T-helper 1 cell treated with Interleukin-12 subunit alpha and Interleukin-12 subunit beta and Interleukin-4 antibody, amounts not matched to agents 30 ng/mL and 1 ng/mL, for 36 hours (primary cell): ENCODE results near the gene AP3D1. TPM values are rescaled to one million over a fixed set of nuclear protein-coding genes. Genes with fewer than 3 reads are reported as not detected.

Source experiments
- intact Hi-C: fragments of 100-400 bp; cut with micrococcal nuclease; formaldehyde crosslinking; loops from one replicate; pipeline ENCODE4 v1.15.1; 2024
- total RNA-seq: library from RNA; stranded (reverse); gene quantifications from 2 replicates; pipeline ENCODE4 v1.2.3, GENCODE V29; 2022

AP3D1 gene
- total RNA-seq, 1 donor from 2014 or later = 139 TPM

GRCh38 chr19:2113439-2114211, 37.7 kb downstream of the AP3D1 start:
- intact Hi-C loops = no loop called here

- intact Hi-C loops = no loop called here
Measured at GRCh38 chr19:2112516-2113320, 38.6 kb downstream of the AP3D1 start.

GRCh38 chr19:2111886-2112285, 39.5 kb downstream of the AP3D1 start:
- intact Hi-C loops = no loop called here

DNA sequence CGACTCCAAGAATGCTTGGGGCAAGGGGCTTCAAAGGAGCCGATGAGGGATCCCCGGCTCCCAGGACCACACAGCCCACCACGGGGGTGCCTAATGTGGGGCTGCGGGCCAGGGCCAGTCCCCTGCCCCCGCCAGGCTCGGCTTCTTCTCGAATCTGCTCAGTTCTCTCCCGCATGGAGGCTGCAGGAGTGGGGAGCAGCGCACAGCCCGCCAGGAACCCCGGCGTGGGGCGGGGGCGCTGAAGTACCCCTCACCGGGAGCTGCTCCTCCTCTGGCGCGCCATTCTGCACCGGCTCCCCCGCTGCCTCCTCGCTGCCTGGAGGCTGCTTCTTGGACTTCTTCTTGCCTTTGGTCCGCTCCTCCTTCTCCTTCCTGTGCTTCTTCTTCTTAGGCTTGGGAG, 39.9 kb downstream of the AP3D1 start:
- intact Hi-C loops = no loop called here

GRCh38 chr19:2110822-2111221, 40.5 kb downstream of the AP3D1 start:
- intact Hi-C loops = no loop called here

DNA sequence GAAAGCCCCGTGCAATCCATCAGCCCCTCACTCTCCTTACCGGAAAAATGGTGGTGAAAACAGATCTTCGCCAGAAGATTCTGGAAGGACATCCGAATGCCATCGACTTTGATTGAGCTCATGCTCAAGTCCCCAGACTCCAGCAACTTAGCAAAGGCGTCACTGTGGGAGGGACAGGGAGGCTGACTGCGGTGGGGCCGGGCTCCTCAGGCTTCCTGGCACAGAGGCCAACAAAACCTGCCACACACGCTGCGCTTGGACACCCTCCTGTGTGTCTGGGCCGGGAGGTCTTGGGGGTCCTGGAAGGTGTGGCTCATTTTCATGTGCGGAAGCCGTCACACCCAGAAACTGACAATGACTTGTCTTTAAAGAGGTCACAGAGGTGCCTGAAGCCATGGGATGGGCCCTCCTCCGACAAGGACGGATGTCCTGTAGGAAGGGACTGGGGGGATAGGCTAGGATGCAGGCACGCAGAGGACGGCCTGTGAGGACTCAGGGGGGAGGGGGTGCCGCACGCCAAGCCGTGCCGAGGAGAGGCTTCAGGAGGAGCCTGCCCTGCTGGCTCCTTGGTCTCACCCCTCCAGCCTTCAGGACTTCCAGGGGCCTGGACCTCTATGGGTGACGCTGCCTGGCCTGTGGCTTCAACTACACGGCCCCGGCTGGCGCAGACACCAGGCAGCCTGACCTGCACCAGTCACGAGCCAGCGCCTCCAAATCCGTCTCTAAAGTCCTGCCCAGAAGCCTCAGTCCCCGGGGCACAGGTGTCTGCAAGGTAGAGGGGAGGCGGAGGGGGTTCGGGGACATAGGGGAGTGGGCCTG, 42.1 kb downstream of the AP3D1 start:
- intact Hi-C loops = no loop called here

DNA sequence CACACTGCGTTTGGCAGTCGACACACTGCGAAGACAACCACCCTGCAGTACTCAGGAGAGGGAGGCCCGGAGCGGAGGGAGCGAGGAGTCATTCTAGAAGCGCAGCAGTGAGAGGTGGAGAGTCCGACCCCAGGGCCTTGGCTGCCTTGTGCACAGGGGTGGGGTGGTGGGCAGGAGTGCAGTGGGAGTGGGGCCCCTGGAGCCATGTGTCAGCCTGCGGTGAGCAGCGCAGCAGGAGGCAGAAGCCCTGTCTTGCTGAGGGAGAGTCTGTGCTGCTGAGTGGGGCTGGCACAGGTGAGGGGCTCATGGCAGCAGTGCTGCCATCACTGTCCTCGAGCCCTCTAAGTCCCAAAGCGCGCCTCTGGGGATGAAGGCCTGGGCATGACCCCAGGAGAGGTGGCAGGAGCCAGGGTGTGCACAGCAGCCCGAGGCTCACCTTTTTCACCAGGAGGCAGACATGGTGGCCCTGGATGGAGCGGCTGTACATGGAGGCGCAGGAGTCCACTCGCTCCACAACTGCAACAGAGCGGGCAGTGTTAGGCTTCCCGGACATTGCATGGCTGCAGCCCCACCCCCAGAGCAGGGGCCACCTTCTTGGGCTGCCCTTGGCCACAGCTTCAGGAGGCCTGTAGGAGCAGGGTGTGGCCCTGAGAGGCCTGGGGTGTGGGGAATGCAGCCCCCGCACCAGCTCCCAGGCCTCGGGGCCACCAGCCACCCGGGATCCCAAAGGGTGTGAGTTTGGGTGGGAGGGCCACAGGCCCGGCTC, 42.9 kb downstream of the AP3D1 start:
- intact Hi-C loops = no loop called here

GRCh38 chr19:2103045-2103707, 48.2 kb downstream of the AP3D1 start:
- intact Hi-C loops = no loop called here

DNA sequence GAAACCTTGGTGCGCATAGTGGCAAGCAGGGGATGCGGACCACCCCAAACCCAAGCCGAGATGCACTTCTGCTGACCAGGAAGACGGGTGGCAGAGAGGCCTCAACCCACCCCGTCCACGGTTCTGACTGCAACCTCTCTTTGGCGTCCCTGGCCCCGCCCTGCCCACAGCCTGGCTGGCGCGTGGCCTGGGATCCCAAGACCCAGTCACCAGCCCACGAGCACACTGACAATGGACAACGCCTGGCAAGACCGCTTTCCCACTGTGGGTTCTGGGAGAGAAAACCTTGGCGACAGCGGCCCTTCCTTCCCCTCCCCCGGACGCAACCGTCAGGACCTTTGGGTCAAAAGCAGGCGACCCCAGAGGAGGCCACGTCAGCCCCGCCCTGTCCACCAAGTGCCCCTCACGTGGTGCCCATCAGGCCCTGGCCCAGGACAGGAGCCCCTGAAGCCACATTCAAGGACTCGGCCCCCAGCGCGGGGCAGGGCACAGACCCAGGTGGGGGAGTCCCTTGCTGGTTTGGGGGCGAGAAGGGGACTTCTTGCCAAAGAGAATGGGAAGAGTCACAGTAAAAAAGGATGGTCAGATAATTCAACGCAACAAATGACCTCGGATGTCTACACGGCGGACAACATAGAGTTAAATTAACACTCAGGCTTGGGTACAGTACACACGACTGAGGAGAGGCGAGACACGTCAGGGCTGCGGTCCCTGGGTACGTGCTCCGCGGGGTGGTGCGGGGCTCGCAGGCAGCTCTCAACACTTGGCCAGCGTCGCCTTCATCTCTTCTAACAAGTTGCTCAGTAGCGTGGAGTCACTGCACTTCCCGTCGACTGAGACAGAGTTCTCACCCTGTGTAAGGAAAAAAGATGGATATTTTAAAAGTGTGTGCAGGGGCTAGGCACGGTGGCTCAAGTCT, 49.7 kb downstream of the AP3D1 start:
- intact Hi-C loops = no loop called here

DNA sequence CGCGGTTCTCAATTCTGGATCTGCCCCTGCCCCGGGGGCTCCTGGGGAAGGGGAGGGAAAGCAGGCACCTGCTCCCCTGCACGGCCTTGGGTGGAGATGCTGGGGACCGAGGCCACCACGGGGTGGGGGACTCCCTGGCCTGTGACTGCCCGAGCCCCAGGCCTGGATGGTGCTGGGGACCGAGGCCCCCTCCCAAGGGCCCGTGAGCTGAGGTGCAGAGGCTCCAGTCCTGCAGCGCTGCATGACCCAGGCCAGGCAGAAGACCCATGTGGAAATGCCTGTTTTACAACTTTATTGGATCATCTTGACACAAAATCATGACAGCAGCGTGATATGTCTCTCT, 50.7 kb downstream of the AP3D1 start:
- intact Hi-C loops = no loop called here

- intact Hi-C loops = loop anchor here (5.0 kb wide), 1 partner anchor 1303 kb away; the partner anchor contains the start of gene PTBP1
Measured at GRCh38 chr19:2099937-2100718, 51.2 kb downstream of the AP3D1 start.

DNA sequence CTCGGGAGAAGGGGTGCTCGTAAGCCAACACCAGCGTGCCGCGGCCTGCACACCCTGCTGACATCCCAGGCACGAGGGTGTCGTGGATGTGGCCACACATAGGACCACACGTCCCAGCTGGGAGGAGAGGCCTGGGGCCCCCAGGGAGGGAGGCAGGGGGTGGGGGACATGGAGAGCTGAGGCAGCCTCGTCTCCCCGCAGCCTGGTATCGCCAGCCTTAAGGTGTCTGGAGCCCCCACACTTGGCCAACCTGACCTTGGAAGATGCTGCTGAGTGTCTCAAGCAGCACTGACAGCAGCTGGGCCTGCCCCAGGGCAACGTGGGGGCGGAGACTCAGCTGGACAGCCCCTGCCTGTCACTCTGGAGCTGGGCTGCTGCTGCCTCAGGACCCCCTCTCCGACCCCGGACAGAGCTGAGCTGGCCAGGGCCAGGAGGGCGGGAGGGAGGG, 52.3 kb downstream of the AP3D1 start:
- intact Hi-C loops = loop anchor here (5.0 kb wide), 1 partner anchor 1302 kb away; the partner anchor contains the start of gene PTBP1

DNA sequence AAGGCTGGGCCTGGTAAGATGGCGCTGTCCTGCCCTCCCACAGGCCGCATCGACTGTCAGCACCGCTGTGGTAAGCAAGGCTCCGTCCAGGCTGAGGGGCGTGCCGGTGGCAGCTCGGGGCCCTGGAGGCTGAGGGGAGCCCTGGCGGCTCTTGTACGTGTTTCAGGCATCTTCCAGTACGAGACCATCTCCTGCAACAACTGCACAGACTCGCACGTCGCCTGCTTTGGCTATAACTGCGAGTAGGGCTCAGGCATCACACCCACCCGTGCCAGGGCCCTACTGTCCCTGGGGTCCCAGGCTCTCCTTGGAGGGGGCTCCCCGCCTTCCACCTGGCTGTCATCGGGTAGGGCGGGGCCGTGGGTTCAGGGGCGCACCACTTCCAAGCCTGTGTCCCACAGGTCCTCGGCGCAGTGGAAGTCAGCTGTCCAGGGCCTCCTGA, 53.5 kb downstream of the AP3D1 start:
- intact Hi-C loops = loop anchor here (2.0 to 5.0 kb wide), 4 partner anchors 139 to 1301 kb away; partner anchors contain the start of genes DAZAP1, PLEKHJ1, PTBP1 and SF3A2

DNA sequence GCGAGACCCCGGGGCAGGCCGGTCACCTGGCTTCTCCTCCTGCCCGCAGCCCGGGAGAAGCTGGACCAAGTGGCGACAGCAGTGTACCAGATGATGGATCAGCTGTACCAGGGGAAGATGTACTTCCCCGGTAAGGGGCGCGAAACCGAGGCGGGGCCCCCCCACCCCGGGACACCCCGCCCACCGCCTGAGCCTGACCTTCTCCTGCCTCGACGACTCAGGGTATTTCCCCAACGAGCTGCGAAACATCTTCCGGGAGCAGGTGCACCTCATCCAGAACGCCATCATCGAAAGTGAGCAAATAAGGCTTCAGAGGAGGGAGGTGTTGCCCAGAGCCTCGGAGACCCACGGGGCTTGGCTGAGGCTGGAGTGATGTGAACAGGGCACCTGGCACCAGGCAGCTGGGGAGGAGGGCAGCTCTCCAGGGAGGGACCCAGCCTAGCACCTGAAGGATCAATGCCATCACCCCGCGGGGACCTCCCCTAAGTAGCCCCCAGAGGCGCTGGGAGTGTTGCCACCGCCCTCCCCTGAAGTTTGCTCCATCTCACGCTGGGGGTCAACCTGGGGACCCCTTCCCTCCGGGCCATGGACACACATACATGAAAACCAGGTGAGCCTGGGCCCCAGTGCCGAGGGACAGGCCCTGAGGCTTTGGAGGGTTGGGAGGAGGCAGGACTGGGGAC, 54.0 kb downstream of the AP3D1 start:
- intact Hi-C loops = loop anchor here (2.0 to 5.0 kb wide), 4 partner anchors 139 to 1300 kb away; partner anchors contain the start of genes DAZAP1, PLEKHJ1, PTBP1 and SF3A2

DNA sequence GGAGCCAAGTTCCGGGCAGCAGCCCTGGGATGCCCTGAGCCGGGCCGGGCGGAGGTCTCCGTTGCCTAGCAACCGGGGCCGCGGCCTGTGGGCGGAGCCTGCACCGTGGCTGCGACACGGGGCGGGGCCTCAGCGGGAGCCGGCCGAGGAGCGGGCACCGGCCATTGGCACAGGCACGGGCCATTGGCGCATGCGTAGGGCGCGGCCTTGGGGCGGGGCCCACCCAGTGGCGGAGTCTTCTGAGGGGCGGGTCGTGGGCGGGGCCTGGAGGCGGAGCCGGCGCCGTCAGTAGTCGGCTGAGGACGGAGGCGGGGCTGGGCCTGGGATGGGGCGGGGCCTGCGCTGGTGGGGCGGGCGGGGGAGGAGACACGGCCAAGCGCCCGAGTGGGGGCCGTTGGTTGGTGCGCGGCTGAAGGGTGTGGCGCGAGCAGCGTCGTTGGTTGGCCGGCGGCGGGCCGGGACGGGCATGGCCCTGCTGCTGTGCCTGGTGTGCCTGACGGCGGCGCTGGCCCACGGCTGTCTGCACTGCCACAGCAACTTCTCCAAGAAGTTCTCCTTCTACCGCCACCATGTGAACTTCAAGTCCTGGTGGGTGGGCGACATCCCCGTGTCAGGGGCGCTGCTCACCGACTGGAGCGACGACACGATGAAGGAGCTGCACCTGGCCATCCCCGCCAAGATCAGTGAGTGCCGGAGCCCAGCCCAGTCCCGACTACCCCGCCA, 54.7 kb downstream of the AP3D1 start, which contains the start of gene IZUMO4:
TSS of gene IZUMO4 (plus strand) at position 436 of the 723 bp plus-strand sequence. CDS start at position 467, 31 bp downstream.
- intact Hi-C loops = loop anchor here (1.0 to 5.0 kb wide), 13 partner anchors 11 to 1299 kb away; partner anchors contain the start of genes AP3D1, ATP8B3, DAZAP1 and MKNK2

- intact Hi-C loops = loop anchor here (1.0 to 5.0 kb wide), 13 partner anchors 11 to 1299 kb away; partner anchors contain the start of genes AP3D1, ATP8B3, DAZAP1 and MKNK2
Measured at GRCh38 chr19:2096034-2096479, 55.3 kb downstream of the AP3D1 start, which contains the start of gene MOB3A. TSS of gene MOB3A (minus strand) at chr19:2096326. CDS start at chr19:2078560, 17,766 bp downstream.
